Measurements from ENCODE around the gene SF3A2. TPM values are rescaled to one million over a fixed set of nuclear protein-coding genes. Genes with fewer than 3 reads are reported as not detected.

Gene SF3A2
- total and polyA plus RNA-seq, 2 experiments from 2014 or later, result 67.7 to 128 TPM

DNA sequence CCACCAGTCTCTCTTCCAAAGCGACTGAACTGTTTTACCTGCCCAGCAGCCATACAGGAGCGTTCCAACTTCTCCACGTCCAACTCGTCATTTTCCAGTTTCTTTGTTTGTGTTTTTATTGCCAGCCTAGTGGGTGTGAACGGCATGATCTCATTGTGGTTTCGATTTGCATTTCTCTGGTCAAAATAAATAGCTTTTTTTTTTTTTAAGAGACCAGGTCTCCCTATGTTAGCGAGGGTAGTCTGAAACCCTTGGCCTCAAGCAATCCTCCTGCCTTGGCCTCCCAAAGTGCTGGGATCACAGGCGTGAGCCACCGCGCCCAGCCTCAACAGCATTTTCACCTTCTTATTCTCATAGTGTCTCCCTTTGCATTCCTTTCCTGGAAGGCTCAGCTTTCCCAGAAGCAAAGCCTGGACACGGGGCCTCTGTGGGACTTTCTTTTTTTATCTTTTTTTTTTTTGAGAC, 23.7 kb downstream of the SF3A2 start:
- Histone ChIP-seq H3K4me2 (no peak overlapping the region), H3K9me2 (ENCODE audit: insufficient read depth) (no peaks in the 10 kb centered on the region), H3K79me2 (replicated peaks; ENCODE audit: insufficient read depth) (no peaks in the 10 kb centered on the region), H3K36me3 (ENCODE audit: insufficient read depth) (no peaks in the 10 kb centered on the region), H3K4me1 (ENCODE audit: insufficient read depth) (no peaks in the 10 kb centered on the region; the same call in 1 of the 2 replicates), H2AFZ (no peak overlapping the region), H3K27me3 (ENCODE audit: insufficient read depth) (no peaks in the 10 kb centered on the region), H3F3A (replicated peaks; ENCODE audit: low read depth) (no peaks in the 10 kb centered on the region), H4K20me1 (replicated peaks; ENCODE audit: insufficient read depth) (no peaks in the 10 kb centered on the region), H3K4me3 (no peak overlapping the region), H3K27ac (ENCODE audit: low read depth) (no peak overlapping the region)
- DNase-seq (ENCODE audit: low spot score) (no peak), ATAC-seq (no peak)
- H3K36me3 Mint-ChIP-seq (ENCODE audit: low read depth), result no peaks in the 10 kb centered on the region
- peaks cover 9% of the 10 kb centered on the region for H3K27me3 Mint-ChIP-seq (ENCODE audit: insufficient read depth, low read depth, poor library complexity)
- no peak for TF ChIP-seq ZNF114 (CRISPR knock-in tag; IDR thresholded peaks at IDR 0.05)
- no peak for TF ChIP-seq REST (IDR thresholded peaks at IDR 0.05; ENCODE audit: unreplicated experiment)
- TF ChIP-seq JUNB (IDR thresholded peaks at IDR 0.05; ENCODE audit: unreplicated experiment), result no peak
- no peak for TF ChIP-seq POLR2AphosphoS5 (IDR thresholded peaks at IDR 0.05; ENCODE audit: low read depth)
- TF ChIP-seq ZNF331 (CRISPR knock-in tag; IDR thresholded peaks at IDR 0.05; ENCODE audit: low read depth), result no peak
- no peak for TF ChIP-seq STAT1 (IDR thresholded peaks at IDR 0.05; ENCODE audit: unreplicated experiment)
- no peak for TF ChIP-seq EZH2 (IDR thresholded peaks at IDR 0.05; ENCODE audit: low read depth, unreplicated experiment)
- no peak for TF ChIP-seq NANOG (IDR thresholded peaks at IDR 0.05; ENCODE audit: borderline replicate concordance)
- no peak for TF ChIP-seq ZNF462 (CRISPR knock-in tag; IDR thresholded peaks at IDR 0.05)
- TF ChIP-seq, protein P1, sequence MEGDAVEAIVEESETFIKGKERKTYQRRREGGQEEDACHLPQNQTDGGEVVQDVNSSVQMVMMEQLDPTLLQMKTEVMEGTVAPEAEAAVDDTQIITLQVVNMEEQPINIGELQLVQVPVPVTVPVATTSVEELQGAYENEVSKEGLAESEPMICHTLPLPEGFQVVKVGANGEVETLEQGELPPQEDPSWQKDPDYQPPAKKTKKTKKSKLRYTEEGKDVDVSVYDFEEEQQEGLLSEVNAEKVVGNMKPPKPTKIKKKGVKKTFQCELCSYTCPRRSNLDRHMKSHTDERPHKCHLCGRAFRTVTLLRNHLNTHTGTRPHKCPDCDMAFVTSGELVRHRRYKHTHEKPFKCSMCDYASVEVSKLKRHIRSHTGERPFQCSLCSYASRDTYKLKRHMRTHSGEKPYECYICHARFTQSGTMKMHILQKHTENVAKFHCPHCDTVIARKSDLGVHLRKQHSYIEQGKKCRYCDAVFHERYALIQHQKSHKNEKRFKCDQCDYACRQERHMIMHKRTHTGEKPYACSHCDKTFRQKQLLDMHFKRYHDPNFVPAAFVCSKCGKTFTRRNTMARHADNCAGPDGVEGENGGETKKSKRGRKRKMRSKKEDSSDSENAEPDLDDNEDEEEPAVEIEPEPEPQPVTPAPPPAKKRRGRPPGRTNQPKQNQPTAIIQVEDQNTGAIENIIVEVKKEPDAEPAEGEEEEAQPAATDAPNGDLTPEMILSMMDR (conservative IDR thresholded peaks at IDR 0.05; ENCODE audit: low read depth in 2 of 2), result no peak
- TF ChIP-seq CREB1 (CRISPR knock-in tag; IDR thresholded peaks at IDR 0.05; ENCODE audit: low read depth), result no peak
- TF ChIP-seq ETS1 (IDR thresholded peaks at IDR 0.05), result no peak
- no peak for TF ChIP-seq EZH2phosphoT487 (IDR thresholded peaks at IDR 0.05; ENCODE audit: unreplicated experiment)
- H3K4me3 Mint-ChIP-seq, result no peak overlapping the region
- no peak overlapping the region for H3K27ac Mint-ChIP-seq
- H3K4me1 Mint-ChIP-seq, result no peaks in the 10 kb centered on the region
- no peaks in the 10 kb centered on the region for H3K9me3 Mint-ChIP-seq

Data from GM23338 (cell line).